A172 (cell line): ENCODE measurements around the gene MIPOL1. TPM values are rescaled to one million over a fixed set of nuclear protein-coding genes. Genes with fewer than 3 reads are reported as not detected.
"Not testable (repeated sequence)": the region's sequence is repeated elsewhere in the genome, so short reads cannot be mapped to it uniquely, and the experiment has no call there.

Source experiments
- DNase-seq: peaks from one replicate; pipeline ENCODE4 v3.0.0-alpha.2; 2015; ENCODE audit warnings: low spot score
- total RNA-seq: library from RNA; depleted of rRNA; stranded (reverse); fragments of >200 nt; shearing (Covaris generic); gene quantifications from 2 replicates; pipeline ENCODE4 v1.2.3, GENCODE V29; 2014; rRNA removed

MIPOL1 gene, protein sequence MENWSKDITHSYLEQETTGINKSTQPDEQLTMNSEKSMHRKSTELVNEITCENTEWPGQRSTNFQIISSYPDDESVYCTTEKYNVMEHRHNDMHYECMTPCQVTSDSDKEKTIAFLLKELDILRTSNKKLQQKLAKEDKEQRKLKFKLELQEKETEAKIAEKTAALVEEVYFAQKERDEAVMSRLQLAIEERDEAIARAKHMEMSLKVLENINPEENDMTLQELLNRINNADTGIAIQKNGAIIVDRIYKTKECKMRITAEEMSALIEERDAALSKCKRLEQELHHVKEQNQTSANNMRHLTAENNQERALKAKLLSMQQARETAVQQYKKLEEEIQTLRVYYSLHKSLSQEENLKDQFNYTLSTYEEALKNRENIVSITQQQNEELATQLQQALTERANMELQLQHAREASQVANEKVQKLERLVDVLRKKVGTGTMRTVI
- total RNA-seq = not detected in 2 replicates

DNA sequence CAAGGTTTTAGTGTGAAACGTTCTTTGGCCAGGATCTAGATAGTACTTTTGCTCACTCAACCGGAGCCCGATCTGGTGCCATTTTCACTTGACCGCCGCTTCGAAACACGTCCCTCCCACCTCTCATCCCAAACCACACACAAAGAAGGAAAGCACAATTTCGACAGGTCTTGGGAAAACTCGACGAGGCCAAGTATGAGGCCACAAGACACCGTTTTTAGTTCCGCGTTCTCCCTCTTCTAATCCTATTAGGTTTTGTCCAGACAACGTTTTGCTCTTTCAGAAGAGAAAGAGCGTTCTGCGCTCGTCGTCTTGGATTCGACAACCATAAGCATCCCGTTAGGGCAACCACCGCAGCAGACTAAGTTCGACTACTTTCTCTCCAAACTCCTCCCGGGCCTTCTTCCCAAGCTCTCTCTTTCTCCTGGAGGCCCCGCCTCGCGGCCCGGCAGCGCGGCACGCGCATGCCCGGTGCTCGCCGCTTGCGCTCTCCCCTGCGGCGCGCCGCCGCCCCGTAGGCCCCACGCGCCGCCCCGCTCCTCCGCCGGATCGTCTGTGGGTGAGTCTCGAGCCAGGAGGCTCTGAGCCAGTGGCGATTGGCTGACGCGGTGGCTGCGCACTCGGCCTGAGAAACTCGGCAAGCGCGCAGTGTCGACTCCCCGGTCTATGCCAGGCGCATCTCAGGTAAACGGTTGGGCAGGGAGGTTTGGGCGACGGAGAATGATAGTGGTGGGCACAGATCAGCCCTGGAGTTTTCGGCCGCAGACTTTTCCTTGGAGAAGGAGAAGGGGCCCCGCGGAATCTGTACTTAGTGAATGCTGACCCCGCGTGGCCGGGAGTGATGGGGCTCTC, at the start of gene MIPOL1:
MIPOL1 (plus strand) TSS at position 517 of the 852 bp plus-strand sequence. CDS start 49,952 bp downstream, outside the sequence.
- DNase-seq = no peak

DNA sequence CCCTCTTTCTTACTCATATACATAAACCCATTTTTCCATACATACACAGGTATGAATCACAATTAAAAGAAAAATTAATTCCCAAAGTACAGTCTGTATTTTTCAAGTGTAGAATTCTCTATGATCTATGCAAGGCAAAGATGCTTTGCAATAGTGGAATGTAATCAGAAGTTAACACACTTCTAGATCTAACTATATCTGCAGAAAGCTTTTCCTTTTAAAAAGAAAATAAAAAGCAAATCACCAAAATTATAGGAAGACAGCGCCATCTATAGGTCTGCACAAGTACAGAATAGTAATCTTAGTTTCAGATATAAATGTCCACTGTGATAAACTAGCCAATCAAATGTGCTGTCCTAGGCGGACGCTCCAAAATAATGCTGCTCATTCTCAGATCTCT, 47.3 kb upstream of the MIPOL1 start:
- peak; percentile 33 for DNase-seq

DNA sequence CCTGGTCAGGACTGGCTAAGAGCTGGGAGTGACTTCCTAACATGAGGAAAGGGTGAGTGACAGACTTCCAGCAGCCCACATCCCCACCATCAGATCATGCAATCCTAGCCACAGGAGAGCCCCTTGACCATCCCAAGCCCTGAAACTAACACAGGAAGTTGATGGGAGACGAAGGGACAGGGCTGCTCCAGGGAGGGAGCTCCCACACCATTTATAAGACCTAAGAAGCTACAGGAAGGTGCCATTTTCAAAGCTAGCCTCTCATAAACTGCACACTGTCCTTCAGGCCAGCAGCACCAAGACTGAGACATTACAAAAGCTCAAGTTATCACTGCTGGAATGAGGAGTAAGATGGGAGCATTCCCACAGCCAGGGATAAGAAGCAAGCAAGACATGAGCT, 44.7 kb upstream of the MIPOL1 start:
- no peak for DNase-seq

DNA sequence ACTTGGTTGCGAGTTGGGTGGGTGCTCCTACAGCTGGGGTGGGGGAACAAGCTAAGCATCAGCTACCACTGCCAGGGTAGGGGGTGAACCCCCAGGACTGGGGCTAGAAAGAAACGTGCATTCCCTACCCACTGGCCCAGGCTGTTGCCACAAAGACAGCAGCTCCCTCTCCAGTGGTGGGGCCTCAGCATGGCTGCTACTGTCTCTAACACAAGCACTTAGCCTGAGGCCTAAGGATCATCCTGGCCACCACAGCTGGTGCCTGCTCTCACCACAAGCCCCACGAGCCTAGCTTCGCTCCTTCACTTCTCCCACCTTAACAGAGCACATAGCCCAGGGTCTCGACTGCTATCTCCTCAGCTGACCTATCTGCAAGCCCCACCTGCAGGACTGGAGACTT, 44.3 kb upstream of the MIPOL1 start:
- DNase-seq = no peak

DNA sequence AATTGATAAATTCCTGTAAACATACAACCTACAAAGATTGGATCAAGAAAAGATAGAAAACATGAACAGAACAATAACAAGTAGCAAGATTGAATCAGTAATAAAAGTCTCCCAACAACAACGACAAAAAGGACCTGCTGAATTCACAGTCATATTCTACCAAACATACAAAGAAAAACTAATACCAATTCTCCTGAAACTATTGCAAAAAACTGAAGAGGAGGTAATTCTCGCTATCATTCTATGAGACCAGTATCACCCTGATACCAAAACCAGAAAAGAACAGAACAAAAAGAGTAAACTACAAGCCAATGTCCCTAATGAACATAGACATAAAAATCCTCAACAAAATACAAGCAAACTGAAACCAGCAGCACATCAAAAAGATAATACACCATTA, 39.8 kb upstream of the MIPOL1 start:
- no peak for DNase-seq

- not testable (repeated sequence) for DNase-seq
Observed at GRCh38 chr14:37162307-37162706, 35.4 kb upstream of the MIPOL1 start.

- no peak for DNase-seq
Observed at GRCh38 chr14:37165794-37166193, 31.9 kb upstream of the MIPOL1 start.

DNA sequence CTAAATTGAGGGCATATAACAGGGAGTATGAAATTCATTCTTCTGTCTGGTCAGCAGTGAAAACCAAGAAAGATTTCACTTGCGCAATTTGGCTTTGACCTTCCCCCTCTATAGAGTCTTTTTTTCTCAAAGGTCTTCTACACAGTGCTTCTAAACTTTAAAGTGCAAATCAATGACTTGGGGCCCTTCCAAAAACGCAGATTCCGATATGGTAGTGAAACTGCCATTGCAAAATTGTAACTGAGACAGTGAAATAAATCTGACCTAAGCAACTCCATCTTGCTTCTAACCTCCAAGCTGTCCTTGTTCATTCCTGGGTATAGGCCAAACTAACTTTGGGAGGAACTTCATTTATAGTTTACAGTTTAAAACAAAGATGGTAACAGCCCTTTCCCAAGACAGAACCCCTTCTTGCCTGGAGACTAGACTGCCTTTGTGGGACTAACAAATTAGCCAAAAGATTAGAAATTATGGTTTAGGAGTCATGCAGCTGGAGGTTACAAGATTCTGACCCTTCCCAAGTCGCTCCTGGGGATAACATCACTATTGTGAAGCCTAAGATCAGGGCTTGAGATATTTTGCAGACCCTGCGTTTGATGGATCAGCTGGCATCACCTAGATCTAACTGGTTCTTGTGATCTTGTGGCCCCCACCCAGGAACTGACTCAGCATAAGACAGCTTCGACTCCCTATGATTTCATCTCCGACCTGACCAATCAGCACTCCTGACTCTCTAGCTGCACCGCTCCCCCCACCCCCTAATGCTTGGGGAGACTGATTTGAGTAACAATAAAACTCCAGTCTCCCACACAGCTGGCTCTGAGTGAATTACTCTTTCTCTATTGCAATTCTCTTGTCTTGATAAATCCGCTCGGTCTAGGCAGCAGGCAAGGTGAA, 30.3 kb upstream of the MIPOL1 start:
- peak; percentile 26 for DNase-seq

DNA sequence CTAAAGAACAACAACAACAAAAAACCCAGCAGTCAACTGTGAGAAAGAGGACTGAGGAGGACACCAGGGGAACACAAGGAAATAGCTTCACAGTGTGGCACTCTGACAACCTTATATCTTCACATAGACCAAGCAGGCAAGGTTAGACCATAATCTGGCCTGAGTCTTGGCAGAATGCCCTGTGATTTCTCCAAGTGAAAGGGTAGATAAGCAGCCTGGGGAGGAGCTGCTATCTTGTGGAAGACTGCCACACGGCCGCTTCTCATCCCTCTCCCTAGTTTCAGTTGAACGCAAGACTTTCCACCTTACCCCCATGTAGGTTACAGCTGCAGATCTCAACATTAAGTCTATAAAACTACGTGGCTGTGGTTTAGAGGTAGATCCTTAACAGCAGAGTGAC, 29.0 kb upstream of the MIPOL1 start:
- no peak for DNase-seq

DNA sequence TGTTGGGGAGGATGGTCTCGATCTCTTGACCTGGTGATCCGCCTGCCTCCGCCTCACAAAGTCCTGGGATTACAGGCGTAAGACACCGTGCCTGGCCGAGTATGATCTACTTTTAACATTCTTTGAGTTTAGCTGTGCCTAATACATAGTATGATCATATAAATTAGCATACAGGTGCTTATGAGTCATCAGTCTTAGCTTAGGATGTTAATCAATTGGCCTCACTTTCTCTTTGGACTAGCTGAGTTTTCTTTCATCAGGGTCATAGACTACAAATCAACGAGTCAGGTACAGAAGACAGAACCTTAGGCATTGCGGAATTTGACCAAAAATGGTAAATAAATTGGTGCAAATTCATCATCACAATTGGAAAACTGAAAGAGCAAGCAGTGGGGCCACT, 27.5 kb upstream of the MIPOL1 start:
- no peak for DNase-seq

GRCh38 chr14:37170993-37171392, 26.7 kb upstream of the MIPOL1 start:
- no peak for DNase-seq

GRCh38 chr14:37171678-37172023, 26.1 kb upstream of the MIPOL1 start:
- DNase-seq = no peak

GRCh38 chr14:37172024-37172869, 25.5 kb upstream of the MIPOL1 start, which contains the start of gene SLC25A21:
TSS of gene SLC25A21 (minus strand) at chr14:37172606.
- DNase-seq = no peak

DNA sequence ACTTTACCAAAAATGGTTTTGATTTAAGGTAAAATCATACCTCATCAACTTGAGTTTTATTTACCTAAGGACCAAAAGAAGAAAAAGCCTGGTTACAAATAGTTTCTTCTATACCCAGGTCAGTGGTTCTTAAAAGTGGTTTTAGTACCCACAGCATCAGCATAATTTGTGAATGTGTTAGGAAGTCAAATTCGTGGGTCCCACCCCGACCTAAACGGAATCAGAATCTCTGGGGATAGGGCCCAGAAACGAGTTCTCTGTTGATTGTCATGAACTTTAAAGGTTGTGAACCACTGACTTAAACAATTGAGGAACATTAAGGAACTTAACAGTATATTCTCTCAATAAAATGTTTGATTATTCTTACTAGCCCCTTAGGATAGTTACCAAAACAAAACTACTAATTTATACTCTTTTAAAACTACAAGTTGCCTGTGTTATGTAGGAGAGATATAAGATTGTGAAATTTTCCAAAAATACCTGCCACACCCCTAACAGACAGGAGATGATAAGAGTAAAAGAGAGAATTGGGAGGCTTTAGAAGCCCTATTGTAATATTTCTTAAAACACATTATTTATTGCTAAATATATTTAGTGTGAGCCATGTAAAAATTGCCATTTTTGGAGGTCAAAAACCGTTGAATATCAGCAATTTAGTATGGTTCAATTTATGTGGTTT, 24.7 kb upstream of the MIPOL1 start:
- DNase-seq = no peak

GRCh38 chr14:37179896-37180502, 17.7 kb upstream of the MIPOL1 start:
- DNase-seq = no peak

DNA sequence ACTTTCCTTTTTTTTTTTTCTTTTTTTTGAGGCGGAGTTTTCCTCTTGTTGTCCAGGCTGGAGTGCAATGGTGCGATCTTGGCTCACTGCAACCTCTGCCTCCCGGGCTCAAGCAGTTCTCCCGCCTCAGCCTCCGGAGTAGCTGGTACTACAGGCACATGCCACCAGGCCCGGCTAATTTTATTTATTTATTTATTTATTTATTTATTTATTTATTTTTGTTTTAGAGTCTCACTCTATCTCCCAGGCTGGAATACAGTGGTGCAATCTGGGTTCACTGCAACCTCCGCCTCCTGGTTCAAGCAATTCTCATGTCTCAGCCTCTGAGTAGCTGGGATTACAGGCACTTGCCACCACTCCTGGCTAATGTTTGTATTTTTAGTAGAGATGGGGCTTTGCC, 16.9 kb upstream of the MIPOL1 start:
- DNase-seq = not testable (repeated sequence)

DNA sequence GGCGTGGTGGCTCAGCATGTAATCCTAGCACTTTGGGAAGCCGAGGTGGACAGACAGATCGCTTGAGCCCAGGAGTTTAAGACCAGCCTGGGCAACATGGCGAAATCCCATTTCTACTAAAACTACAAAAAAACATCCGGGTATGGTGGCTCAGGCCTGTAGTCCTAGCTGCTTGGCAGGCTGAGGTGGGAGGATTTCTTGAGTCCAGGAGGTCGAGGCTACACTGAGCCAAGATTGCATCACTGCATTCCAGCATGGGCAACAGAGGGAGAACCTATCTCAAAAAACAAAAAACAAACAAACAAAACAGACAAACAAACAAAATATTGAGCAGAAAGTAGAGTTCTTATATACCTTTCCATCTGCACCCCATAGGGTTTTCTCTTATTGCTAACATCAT, 16.3 kb upstream of the MIPOL1 start:
- no peak for DNase-seq

GRCh38 chr14:37184520-37184919, 13.2 kb upstream of the MIPOL1 start:
- DNase-seq = not testable (repeated sequence)

GRCh38 chr14:37185670-37186069, 12.1 kb upstream of the MIPOL1 start:
- DNase-seq = no peak

GRCh38 chr14:37186865-37187264, 10.9 kb upstream of the MIPOL1 start:
- DNase-seq = no peak
